ENCODE measurements around the gene GPR3.
"Not testable (repeated sequence)": the region's sequence is repeated elsewhere in the genome, so short reads cannot be mapped to it uniquely, and the experiment has no call there.

Gene GPR3

DNA sequence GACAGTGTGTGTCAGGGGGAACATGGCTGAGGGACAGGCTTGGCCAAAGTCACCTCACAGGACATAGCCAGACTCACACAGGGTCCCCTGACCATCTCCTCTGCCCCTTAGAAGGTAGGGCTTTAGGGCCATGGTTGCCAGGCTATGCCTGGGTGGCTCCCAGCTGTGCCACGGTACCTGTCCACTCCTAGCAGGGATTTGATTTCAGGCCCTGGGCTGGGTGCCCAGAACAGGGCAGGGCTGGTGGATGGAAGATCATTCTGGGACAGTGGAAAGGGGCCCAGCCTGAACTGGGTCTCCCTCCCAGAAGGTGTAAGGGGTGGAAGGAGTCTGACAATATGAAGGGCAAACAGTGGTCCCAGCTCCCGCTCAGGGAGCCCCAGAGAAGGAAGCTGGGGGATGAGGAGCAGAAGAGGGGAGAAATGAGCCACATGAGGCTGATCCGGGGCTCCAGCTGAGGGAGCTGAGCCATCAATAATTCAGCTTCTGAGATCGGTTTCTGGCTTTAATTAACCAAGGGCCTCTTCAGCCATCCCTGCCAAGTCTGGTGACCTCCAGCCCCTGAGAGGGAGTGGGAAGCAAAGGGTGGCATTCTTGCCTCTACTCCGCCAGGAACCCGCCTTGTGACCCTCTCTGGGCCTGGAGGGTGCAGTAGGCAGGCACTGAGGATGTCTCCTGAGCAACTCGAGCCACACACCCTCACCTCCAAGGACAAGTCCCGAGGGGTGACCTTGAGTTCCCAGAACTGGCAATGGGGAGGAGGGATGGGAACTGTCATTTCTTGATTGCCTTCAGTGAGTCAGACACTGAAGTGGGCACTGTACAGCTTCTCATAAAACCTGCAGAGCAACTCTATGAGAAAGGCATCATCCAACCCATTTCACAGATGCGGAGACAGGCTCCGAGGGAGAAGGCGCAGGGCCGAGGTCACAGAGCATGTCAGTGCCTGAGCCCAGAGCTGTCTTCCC, 11.4 kb upstream of the GPR3 start:
- CTCF ChIA-PET: interaction anchor here (0.6 to 10.9 kb wide), 7 partner anchors 12 to 83 kb away, joined by 3 to 166 read pairs (median 6); partner anchors contain the start of gene MAP3K6
- no peak for DNase-seq
- H3K4me3 ChIP-seq (ENCODE audit: control insufficient read depth in 1 of 7, extremely low read depth in 1 of 7, insufficient read depth in 4 of 7, low read depth in 2 of 7, low read length in 6 of 7): no peak overlapping the region
- H3K9me3 ChIP-seq (ENCODE audit: control extremely low read depth in 1 of 5, control insufficient read depth in 4 of 5, insufficient read depth in 2 of 5, low read depth in 1 of 5, low read length in 4 of 5): no peaks in the 10 kb centered on the region
- POLR2A ChIA-PET: interaction anchor here (0.6 kb wide), 1 partner anchor 395 kb away, joined by 4 read pairs; no protein-coding TSS in a partner anchor
- H3K27ac ChIP-seq (ENCODE audit: insufficient read depth in 1 of 2, low read depth in 1 of 2, low read length in 2 of 2, poor library complexity in 1 of 2, severe bottlenecking in 2 of 2): no peak overlapping the region
- no peaks in the 10 kb centered on the region for H3K36me3 ChIP-seq (ENCODE audit: control insufficient read depth in 4 of 4, insufficient read depth in 4 of 4, low read length in 3 of 4)
- peaks cover 0 to 7% (median 5%) of the 10 kb centered on the region in 4 experiments for H3K4me1 ChIP-seq (ENCODE audit: control extremely low read depth in 1 of 4, control insufficient read depth in 4 of 4, insufficient read depth in 4 of 4, low read length in 3 of 4)
- peaks cover 0 to 1% (median 0%) of the 10 kb centered on the region in 5 experiments for H3K27me3 ChIP-seq (replicated peaks in 2 of 5; ENCODE audit: control insufficient read depth in 4 of 5, insufficient read depth in 5 of 5, low read length in 4 of 5)
- 95% methylated on average over 11 of the region's 12 CpGs for WGBS (ENCODE audit: insufficient coverage)

DNA sequence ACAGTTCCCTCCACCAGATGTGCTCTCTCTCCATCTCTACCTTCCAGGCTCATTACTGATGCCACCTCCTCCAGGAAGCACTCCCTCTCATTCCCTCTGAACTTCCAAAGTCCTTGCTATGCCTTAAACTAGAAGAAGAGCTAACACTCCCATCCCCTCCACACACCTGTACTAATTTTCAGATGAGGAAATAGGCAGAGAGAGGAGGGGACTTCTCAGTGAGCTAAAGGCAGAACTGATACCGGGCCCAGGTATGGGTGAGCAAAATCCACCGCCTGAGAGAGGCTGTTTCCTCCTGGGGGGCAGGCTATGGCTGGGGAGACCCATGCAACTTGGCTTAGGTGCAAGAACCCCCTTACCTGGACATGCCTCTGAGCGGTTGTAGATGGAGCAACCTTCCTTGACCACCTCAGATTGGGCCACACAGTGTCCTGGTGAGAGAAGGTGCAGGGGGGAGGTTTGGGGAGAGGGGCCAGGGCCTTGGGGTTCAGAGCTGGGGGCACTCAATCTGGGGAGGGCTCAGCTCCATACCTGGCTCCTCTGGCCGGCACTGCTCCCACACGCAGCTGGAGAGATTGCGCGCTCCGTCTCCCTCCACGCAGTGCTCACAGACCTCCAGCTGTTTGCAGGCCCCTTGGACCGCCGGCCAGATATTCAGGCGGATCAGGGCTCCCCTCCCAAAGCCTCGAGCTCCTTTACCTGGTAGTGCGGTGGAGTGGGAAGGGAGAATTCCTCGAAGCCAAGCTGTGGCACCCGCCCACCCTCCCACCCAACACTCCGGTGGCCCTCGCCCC, 10.3 kb upstream of the GPR3 start:
- H3K27ac ChIP-seq (ENCODE audit: insufficient read depth in 1 of 2, low read depth in 1 of 2, low read length in 2 of 2, poor library complexity in 1 of 2, severe bottlenecking in 2 of 2): no peak overlapping the region
- WGBS (ENCODE audit: insufficient coverage): 80% methylated on average over 5 of the region's 18 CpGs

GRCh38 chr1:27383039-27383605, 9.3 kb upstream of the GPR3 start, which contains the start of gene CD164L2:
Gene CD164L2, minus strand, starts transcription at chr1:27383333. Its CDS starts 94 bp downstream, at chr1:27383239.
- H3K4me1 ChIP-seq (ENCODE audit: control extremely low read depth in 1 of 4, control insufficient read depth in 4 of 4, insufficient read depth in 4 of 4, low read length in 3 of 4): peaks cover 0 to 7% (median 5%) of the 10 kb centered on the region in 4 experiments
- H3K4me3 ChIP-seq (ENCODE audit: control insufficient read depth in 1 of 7, extremely low read depth in 1 of 7, insufficient read depth in 4 of 7, low read depth in 2 of 7, low read length in 6 of 7): no peak within 1 kb of the TSS

More for the DNA sequence above, 10.3 kb upstream of the GPR3 start:
- Histone ChIP-seq H3K4me1 (ENCODE audit: control extremely low read depth in 1 of 4, control insufficient read depth in 4 of 4, insufficient read depth in 4 of 4, low read length in 3 of 4) (peaks cover 0 to 7% (median 5%) of the 10 kb centered on the region in 4 experiments), H3K9me3 (ENCODE audit: control extremely low read depth in 1 of 5, control insufficient read depth in 4 of 5, insufficient read depth in 2 of 5, low read depth in 1 of 5, low read length in 4 of 5) (no peaks in the 10 kb centered on the region), H3K4me3 (ENCODE audit: control insufficient read depth in 1 of 7, extremely low read depth in 1 of 7, insufficient read depth in 4 of 7, low read depth in 2 of 7, low read length in 6 of 7) (no peak overlapping the region), H3K27me3 (replicated peaks in 2 of 5; ENCODE audit: control insufficient read depth in 4 of 5, insufficient read depth in 5 of 5, low read length in 4 of 5) (peaks cover 0 to 4% (median 0%) of the 10 kb centered on the region in 5 experiments), H3K36me3 (ENCODE audit: control insufficient read depth in 4 of 4, insufficient read depth in 4 of 4, low read length in 3 of 4) (no peaks in the 10 kb centered on the region)
- CTCF ChIA-PET: interaction anchor here (0.6 to 10.9 kb wide), 7 partner anchors 8 to 84 kb away, joined by 3 to 166 read pairs (median 8); partner anchors contain the start of gene MAP3K6
- POLR2A ChIA-PET: no interaction called here
- DNase-seq: no peak

DNA sequence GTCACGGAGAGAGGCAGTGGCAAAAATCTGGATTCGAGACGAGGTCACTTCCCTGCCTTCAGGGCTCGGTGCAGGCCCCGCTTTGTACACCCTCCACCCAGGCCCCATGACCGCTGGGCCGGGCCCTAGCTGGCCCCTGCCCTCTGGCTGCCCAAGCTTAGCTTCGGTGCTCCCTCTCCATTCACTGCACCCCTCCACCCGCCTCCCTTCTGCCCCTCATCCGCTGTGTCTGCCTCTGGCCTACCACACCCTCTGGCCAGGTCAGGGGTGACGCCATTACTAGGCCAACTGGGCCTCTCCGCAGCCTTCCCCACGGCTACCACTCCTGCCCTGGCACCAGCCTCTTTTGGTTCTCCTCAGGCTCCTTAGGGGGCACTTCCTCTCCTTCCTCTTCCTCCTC, 8.8 kb upstream of the GPR3 start:
- ChIA-PET POLR2A (no interaction called here), CTCF (interaction anchor here (0.9 to 10.9 kb wide), 9 partner anchors 8 to 281 kb away, joined by 3 to 166 read pairs (median 6); partner anchors contain the start of genes MAP3K6 and SYTL1)
- H3K27me3 ChIP-seq (replicated peaks in 2 of 5; ENCODE audit: control insufficient read depth in 4 of 5, insufficient read depth in 5 of 5, low read length in 4 of 5): peaks cover 0 to 4% (median 0%) of the 10 kb centered on the region in 5 experiments
- H3K9me3 ChIP-seq (ENCODE audit: control extremely low read depth in 1 of 5, control insufficient read depth in 4 of 5, insufficient read depth in 2 of 5, low read depth in 1 of 5, low read length in 4 of 5): no peaks in the 10 kb centered on the region
- no peaks in the 10 kb centered on the region for H3K36me3 ChIP-seq (ENCODE audit: control insufficient read depth in 4 of 4, insufficient read depth in 4 of 4, low read length in 3 of 4)
- WGBS (ENCODE audit: insufficient coverage): 86% methylated on average over 13 of the region's 13 CpGs
- no peak overlapping the region for H3K4me3 ChIP-seq (ENCODE audit: control insufficient read depth in 1 of 7, extremely low read depth in 1 of 7, insufficient read depth in 4 of 7, low read depth in 2 of 7, low read length in 6 of 7)
- no peak for DNase-seq
- H3K4me1 ChIP-seq (ENCODE audit: control extremely low read depth in 1 of 4, control insufficient read depth in 4 of 4, insufficient read depth in 4 of 4, low read length in 3 of 4): peaks cover 0 to 7% (median 5%) of the 10 kb centered on the region in 4 experiments
- no peak overlapping the region for H3K27ac ChIP-seq (ENCODE audit: insufficient read depth in 1 of 2, low read depth in 1 of 2, low read length in 2 of 2, poor library complexity in 1 of 2, severe bottlenecking in 2 of 2)

More at GRCh38 chr1:27383039-27383605, 9.3 kb upstream of the GPR3 start, which contains the start of gene CD164L2:
- H3K27ac ChIP-seq (ENCODE audit: insufficient read depth in 1 of 2, low read depth in 1 of 2, low read length in 2 of 2, poor library complexity in 1 of 2, severe bottlenecking in 2 of 2): no peak within 1 kb of the TSS
- CTCF ChIA-PET: interaction anchor here (0.9 to 10.9 kb wide), 7 partner anchors 13 to 125 kb away, joined by 3 to 166 read pairs (median 8); partner anchors contain the start of gene MAP3K6
- DNase-seq: peak in 1 of 3 donors; percentile 40
- H3K36me3 ChIP-seq (ENCODE audit: control insufficient read depth in 4 of 4, insufficient read depth in 4 of 4, low read length in 3 of 4): no peaks in the 10 kb centered on the region
- 29% methylated on average over 23 of the region's 43 CpGs for WGBS (ENCODE audit: insufficient coverage)
- H3K27me3 ChIP-seq (replicated peaks in 2 of 5; ENCODE audit: control insufficient read depth in 4 of 5, insufficient read depth in 5 of 5, low read length in 4 of 5): peaks cover 0 to 4% (median 0%) of the 10 kb centered on the region in 5 experiments
- no peaks in the 10 kb centered on the region for H3K9me3 ChIP-seq (ENCODE audit: control extremely low read depth in 1 of 5, control insufficient read depth in 4 of 5, insufficient read depth in 2 of 5, low read depth in 1 of 5, low read length in 4 of 5)
- POLR2A ChIA-PET: no interaction called here

DNA sequence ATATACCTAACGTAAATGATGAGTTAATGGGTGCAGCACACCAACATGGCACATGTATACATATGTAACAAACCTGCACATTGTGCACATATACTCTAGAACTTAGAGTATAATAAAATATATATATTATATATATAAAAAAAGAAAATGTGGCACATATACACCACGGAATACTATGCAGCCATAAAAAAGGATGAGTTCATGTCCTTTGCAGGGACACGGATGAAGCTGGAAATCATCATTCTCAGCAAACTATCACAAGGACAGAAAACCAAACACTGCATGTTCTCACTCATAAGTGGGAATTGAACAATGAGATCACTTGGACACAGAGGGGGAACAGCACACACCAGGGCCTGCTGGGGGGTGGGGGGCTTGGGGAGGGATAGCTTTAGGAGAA, 7.6 kb upstream of the GPR3 start:
- H3K36me3 ChIP-seq (ENCODE audit: control insufficient read depth in 4 of 4, insufficient read depth in 4 of 4, low read length in 3 of 4); DNase-seq; H3K27ac ChIP-seq (ENCODE audit: insufficient read depth in 1 of 2, low read depth in 1 of 2, low read length in 2 of 2, poor library complexity in 1 of 2, severe bottlenecking in 2 of 2); POLR2A ChIA-PET; H3K9me3 ChIP-seq (ENCODE audit: control extremely low read depth in 1 of 5, control insufficient read depth in 4 of 5, insufficient read depth in 2 of 5, low read depth in 1 of 5, low read length in 4 of 5); H3K4me1 ChIP-seq (ENCODE audit: control extremely low read depth in 1 of 4, control insufficient read depth in 4 of 4, insufficient read depth in 4 of 4, low read length in 3 of 4); H3K27me3 ChIP-seq (replicated peaks in 2 of 5; ENCODE audit: control insufficient read depth in 4 of 5, insufficient read depth in 5 of 5, low read length in 4 of 5); H3K4me3 ChIP-seq (ENCODE audit: control insufficient read depth in 1 of 7, extremely low read depth in 1 of 7, insufficient read depth in 4 of 7, low read depth in 2 of 7, low read length in 6 of 7): not testable (repeated sequence)
- WGBS (ENCODE audit: insufficient coverage): no CpG with 5 or more reads among the region's 3 CpGs
- CTCF ChIA-PET: interaction anchor here (1.0 to 10.9 kb wide), 8 partner anchors 10 to 282 kb away, joined by 3 to 166 read pairs (median 5); partner anchors contain the start of gene SYTL1

DNA sequence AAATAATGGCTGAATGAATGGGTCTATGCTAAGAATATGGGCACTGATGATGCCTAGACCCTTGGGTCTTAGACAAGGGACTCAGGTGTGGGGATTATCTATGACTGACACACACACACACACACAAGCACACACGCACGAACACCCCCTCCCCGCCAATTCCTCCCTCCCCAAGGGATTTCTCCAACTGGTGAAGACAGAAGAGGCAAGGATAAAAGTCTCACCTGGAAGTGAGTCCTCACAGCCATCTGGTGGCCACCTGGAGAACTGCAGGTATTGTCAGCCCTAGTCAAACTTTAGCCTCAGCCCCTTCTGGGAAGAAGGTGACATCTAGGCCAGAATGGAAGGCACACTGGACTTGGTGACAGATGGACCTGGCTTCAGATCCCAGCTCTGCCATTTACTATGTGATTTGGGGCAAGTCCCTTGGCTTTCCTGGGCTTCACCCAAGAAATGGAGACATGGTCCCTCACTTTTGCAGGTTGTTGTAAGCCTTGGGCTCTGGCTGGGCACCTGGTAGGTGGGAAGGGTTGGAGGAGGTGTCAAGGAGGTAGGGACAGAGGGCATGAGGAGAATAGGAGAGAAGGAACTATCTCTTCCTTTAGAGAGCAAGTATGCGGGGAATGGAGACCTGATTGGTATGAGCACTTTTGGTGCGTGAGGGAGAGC, 4.0 kb upstream of the GPR3 start:
- Histone ChIP-seq H3K9me3 (ENCODE audit: control extremely low read depth in 1 of 5, control insufficient read depth in 4 of 5, insufficient read depth in 2 of 5, low read depth in 1 of 5, low read length in 4 of 5) (no peaks in the 10 kb centered on the region), H3K27me3 (replicated peaks in 2 of 5; ENCODE audit: control insufficient read depth in 4 of 5, insufficient read depth in 5 of 5, low read length in 4 of 5) (peaks cover 0 to 2% (median 0%) of the 10 kb centered on the region in 5 experiments), H3K27ac (ENCODE audit: insufficient read depth in 1 of 2, low read depth in 1 of 2, low read length in 2 of 2, poor library complexity in 1 of 2, severe bottlenecking in 2 of 2) (no peak overlapping the region), H3K36me3 (ENCODE audit: control insufficient read depth in 4 of 4, insufficient read depth in 4 of 4, low read length in 3 of 4) (no peaks in the 10 kb centered on the region), H3K4me1 (ENCODE audit: control extremely low read depth in 1 of 4, control insufficient read depth in 4 of 4, insufficient read depth in 4 of 4, low read length in 3 of 4) (peaks cover 2 to 25% (median 20%) of the 10 kb centered on the region in 4 experiments), H3K4me3 (ENCODE audit: control insufficient read depth in 1 of 7, extremely low read depth in 1 of 7, insufficient read depth in 4 of 7, low read depth in 2 of 7, low read length in 6 of 7) (no peak overlapping the region)
- WGBS (ENCODE audit: insufficient coverage): 100% methylated on average over 1 of the region's 5 CpGs
- ChIA-PET POLR2A (no interaction called here), CTCF (interaction anchor here (0.9 to 10.9 kb wide), 16 partner anchors 12 to 90 kb away, joined by 3 to 166 read pairs (median 5); partner anchors contain the start of gene MAP3K6)
- peak; percentile 42 to 60 (median 54) for DNase-seq
